UCSD-AML1 (cell line): Measurements from ENCODE around the gene NEDD4.
A peak's percentile ranks its signal among the peaks of the same experiment; 100 is the strongest.
"Not testable (repeated sequence)": the region's sequence is repeated elsewhere in the genome, so short reads cannot be mapped to it uniquely, and the experiment has no call there.

ENCODE experiments used
- DNase-seq: peaks from one replicate; lab custom pipeline; 2025; ENCODE audit not compliant: unreplicated experiment; lab: John Stamatoyannopoulos, UW

The NEDD4 gene

DNA sequence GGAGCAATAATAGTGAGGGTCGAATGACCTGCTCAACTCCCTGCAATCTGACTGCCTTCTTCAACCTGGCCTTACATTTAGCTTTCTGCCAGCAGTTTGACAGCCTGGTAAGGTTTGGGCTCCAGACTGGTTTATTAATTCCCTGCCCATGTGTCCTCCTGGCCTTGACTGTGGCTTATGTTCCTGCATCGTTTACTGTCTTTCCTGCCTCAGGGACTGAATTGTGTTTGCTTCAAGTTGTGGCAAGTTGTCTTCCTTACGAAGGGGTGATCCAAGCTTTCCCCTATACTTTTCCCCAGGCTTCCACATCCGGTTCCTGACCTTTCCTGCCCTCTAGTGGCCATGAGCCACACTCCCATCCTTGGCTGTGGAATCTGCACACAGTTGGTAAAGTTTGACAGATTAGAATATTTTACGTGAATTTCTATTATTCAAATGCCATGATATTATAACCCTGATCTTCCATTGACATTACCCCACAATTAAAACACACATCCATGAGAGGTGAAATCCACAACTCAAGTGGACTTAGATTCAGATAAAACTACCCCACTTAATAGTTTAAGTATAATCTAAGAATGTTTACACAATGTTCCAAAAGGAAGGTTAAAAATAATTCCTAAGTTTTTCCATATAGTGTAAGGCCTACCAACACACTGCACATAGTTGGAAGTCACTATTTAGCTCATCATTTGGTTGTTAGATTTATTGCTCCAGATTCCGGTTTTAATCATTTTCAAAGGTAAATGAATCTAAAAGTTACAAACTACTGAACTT lies 95.7 kb downstream of the NEDD4 start:
- DNase-seq = peak; percentile 22

DNA sequence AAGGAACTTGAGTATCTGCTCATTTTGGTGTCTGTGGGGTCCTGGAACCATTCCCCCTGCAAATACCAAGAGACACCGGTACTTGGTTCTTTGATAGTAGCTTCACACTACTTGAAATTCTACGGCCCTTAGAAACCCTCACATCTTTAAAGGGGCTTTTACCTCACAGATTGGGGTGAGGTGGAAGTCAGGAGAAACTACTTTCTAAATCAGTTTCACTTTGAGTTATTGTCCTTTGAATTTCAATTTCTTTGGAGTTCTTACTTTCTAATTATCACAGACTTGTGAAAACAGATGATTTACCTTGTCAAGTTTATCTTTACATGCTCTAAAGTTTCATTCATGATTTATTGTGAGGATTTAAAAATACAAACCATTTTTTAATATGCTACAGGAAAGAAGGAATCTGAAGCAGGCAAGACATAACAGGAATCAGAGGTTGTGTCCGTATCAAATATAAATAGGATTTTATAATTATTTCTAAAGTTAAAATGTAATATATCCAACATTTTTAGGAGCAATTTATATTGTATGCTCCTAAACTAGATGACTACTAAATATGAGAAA lies 98.9 kb downstream of the NEDD4 start:
- DNase-seq = no peak

DNA sequence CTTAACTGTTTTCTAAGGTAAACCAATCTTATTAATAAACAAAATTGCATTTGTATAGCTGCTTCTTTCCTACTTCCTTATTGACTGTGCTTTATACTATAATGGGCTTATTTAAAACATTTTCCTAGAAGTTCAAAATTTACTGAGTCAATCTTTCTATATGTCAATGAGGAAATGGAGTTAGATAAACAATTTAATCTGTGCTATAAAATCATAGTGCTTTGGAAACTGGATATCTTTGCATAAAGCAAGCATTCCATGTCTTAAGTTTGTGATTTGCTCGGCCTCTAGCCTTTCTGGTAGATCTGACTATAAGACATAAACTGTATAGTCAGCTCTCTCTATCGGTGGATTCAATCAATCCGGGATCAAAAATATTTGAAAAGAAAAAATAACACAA lies 99.6 kb downstream of the NEDD4 start:
- no peak for DNase-seq

DNA sequence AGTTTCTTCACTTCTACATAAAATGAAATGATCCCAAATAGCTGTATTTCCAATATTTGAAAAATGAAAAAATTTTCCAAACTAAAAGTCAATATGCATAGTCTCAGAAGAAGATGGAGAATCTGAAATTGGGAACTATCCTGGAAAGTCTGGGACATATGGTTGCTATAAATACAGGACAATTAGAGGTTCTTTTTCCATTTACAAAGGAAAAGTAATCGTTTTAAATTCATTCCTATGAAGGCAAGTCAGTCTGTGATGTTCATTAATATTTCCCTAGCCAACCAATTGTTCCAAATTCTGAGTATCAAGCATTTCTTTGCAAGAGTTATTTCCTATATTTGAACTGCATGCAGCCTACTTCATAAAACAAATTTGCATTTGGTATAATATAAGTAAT lies 102.2 kb downstream of the NEDD4 start:
- DNase-seq = no peak

GRCh38 chr15:55884223-55884622 lies 109.2 kb downstream of the NEDD4 start:
- DNase-seq = no peak

DNA sequence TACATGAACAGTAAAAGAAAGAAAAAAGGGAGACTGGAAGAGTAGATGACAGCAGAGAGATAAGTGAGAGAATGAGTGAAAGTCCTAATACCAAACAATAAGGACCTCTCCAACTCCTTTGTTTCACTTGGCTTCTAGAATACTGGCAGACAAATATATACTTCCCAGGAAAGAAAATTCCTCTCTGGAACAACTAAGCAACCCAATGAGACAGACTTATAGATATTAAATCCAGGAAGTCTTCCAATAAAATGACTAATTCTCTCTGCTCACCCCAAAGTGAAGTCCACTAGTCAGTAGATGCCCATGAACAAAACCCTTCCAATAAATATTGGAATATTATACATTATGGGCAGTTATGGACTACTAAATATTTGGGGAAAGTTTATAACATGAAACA lies 114.2 kb downstream of the NEDD4 start:
- DNase-seq = no peak

- no peak for DNase-seq
These were observed 120.2 kb downstream of the NEDD4 start for GRCh38 chr15:55873024-55873720.

DNA sequence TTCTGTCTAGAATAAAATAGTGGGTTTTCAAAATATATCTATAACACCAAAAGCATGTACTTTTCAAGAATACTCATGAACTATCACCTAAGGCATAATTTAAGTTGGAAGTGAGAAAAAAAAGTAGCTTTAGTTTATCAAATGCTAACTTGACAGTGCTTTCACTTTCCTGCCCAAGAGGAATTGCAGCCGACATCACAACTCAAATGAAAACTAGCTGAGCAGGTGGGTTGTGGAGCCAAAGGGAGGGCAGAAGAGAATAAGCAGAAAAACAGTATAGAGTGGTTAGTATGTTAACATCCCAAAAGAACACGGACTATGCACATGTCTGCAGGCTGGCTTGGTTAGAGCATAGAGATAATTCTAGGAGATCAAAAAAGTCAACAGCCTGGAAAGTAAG lies 120.9 kb downstream of the NEDD4 start:
- DNase-seq = no peak

DNA sequence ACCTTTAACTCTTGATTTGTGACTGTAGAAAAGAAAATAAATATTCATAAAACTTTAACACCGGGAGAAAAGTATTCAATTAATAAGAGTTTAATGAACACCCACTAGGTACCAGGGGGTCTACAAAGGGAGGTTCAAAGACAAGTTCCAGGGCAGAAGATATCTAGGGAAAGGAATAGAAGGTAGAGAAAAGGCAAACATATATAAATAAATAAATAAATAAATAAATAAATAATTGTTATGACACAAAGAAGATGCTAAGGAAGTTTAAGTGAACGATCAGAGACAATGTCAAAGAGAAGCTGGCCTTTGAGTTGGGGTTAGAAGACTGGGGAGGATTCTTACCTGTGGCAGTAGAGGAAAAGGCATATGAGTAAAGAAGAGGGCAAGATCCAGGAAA lies 123.8 kb downstream of the NEDD4 start:
- DNase-seq = no peak

DNA sequence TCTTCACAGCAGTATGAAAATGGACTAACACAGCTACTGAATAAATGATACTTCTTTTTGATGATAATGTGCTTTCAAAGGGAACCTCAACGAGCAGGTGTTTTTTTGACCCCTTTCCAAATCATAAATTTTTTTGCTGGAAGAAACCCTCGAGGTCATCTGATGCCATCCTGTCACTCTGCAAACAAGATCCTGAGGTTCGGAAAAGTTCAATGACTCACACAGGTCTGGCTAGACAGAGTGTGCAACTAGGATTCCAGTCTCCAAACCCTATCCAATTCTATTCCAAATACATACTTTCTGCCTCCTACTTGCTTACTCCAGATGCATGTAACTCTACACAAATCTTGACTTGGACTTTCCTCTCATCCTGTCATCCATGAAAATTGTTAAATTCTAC lies 124.7 kb downstream of the NEDD4 start:
- no peak for DNase-seq

DNA sequence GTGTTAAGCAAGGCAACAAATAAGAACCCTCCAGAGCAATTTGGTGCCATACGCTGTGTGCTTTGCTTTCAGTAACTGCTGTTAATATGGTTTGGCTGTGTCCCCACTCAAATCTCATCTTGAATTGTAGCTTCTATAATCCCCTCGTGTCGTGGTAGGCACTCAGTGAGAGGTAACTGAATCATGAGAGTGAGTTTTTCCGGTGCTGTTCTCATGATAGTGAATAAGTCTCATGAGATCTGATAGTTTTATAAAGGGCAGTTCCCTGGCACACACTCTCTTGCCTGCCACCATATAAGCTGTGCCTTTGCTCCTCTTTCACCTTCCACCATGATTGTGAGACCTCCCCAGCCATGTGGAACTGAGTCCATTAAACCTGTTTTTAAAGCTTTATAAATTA lies 125.1 kb downstream of the NEDD4 start:
- DNase-seq = not testable (repeated sequence)

DNA sequence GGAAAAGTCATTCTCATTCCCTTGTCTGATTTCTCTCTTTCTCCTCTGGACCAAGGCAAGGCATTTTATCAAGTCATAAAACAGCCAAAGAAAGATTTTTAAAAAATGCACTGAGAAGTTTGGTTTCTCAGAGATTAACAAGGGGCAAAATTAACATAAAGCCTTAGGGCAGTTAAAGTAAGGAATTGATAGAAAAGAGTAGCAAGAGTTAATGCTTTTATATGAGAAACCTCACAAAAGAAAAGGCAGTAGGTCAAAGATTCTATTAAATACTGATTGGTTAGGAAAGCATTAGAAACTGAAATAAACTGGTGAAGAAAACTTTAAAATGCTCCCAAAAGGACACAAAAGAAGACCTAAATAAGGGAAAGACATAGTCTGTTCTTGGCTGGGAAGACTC lies 129.5 kb downstream of the NEDD4 start:
- no peak for DNase-seq

DNA sequence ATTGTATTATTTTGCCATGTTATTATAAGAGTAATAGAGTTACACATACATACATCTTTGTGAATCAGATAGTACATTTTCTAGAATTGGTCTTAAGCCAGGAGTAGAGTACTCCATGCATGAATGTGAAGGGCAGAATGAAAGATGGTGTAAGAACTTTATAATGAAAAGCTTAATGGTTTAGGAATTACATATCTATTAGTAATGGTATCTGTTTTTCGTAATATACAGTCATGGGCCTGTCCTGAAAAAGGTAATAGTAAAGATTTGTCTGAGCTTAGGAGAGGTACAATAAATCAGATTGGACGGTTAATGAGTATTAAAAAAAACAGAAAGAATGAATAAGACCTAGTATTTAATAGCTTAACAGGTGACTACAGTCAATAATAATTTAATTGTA lies 132.3 kb downstream of the NEDD4 start:
- no peak for DNase-seq

- DNase-seq = no peak
These were observed 132.9 kb downstream of the NEDD4 start for GRCh38 chr15:55860468-55860867.

- DNase-seq = no peak
These were observed 133.7 kb downstream of the NEDD4 start for GRCh38 chr15:55859681-55860080.

- DNase-seq = no peak
These were observed 134.8 kb downstream of the NEDD4 start for GRCh38 chr15:55858661-55859060.

DNA sequence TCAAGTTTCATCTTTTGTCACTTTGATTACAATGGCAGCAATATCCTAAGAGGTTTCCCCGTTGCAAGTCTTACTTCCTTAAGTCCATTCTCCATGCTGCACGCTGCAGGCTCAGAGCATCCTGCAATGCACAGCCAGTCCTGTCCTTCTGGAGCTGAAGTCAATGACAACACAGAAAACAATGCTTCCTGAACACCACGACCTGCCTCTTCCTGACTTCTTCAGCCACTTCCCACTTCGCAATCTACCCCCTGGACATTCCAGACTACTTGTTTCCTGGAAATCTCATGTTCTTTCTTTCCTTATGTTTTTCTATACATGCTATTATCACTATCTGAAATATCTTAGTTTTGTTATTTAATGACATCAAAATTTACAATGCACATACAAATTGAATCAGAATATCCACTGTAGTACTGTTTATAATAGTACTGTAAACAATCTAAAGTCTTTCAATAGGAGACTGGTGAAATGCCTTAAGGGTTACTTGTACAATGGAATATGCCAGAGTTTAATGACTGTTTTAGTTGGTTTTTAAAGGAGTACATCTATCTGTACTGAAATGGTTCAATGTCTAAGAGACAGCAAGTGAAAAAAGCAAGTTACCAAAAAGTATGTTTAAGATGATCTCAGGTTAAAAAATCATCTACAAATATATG lies 136.8 kb downstream of the NEDD4 start:
- DNase-seq = peak; percentile 8

DNA sequence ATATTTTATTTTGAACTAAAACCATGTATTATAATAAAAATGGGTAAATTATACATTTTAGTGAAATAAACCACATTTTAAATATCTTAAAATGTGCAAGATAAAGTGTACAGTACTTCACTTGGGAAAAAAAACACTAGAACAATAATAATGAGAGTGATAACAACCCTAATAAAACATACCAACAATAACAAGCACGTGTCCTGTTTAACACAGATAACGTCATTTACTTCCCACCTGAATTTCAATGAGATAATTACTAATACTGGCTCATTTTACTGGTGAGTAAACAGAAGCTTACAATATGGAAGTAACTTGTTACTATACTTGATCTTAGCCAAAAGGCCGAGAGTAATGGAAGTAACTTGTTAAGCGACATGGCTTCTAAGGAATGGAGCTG lies 140.3 kb downstream of the NEDD4 start:
- DNase-seq = no peak

DNA sequence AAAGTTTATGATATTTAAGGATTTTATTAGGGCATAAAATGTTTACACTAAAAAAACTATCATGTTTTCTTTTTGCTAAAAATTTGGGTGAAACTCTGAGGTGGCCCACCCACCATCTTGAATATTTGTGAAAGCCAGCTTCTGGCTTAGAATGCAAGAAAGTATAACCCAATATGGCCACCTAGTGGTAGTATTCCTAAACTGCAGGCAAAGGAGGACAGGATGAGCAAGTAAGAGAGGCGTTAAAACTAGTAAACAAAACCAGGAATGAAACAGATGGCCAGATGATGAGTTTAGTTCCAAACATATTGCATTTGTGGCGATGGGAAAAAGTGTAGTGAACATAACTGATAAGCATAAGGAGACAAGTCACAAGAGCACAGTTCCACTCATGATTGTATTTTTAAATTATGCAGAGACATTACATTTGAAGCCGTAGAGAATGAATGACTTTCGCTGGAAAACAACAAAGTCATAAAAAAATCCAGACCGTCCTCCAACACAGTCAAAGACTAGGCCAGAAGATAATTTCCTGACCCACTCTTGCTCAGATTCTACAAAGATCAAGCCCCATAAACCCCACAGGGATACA lies 147.2 kb downstream of the NEDD4 start:
- no peak for DNase-seq

GRCh38 chr15:55842897-55843296 lies 150.5 kb downstream of the NEDD4 start:
- not testable (repeated sequence) for DNase-seq

- DNase-seq = no peak
These were observed 157.5 kb downstream of the NEDD4 start for GRCh38 chr15:55835866-55836265.
